Gastroesophageal sphincter (tissue), 3 donors: ENCODE results near the gene TLCD3B.

Source experiments
- CTCF ChIP-seq, 4 experiments: fragments of 200-600 bp in 2 of 4; fragments of 450-650 bp in 2 of 4; sonication (generic) in 1 of 4; IDR thresholded peaks; one replicate each; pipeline ENCODE4 v1.5.1; 2017 to 2019; ENCODE audit warnings: antibody characterized with exemption in 4 of 4, mild to moderate bottlenecking in 2 of 4, moderate library complexity in 2 of 4
- POLR2A ChIP-seq, 2 donors: fragments of 450-650 bp; IDR thresholded peaks; one replicate each; pipeline ENCODE4 v1.6.1; 2017; ENCODE audit warnings: antibody characterized with exemption in 2 of 2, mild to moderate bottlenecking in 2 of 2, moderate library complexity in 1 of 2

- TF ChIP-seq CTCF (IDR thresholded peaks at IDR 0.05) (no peak), POLR2A (IDR thresholded peaks at IDR 0.05) (no peak)
These were observed 33.6 kb upstream of the TLCD3B start for GRCh38 chr16:30064729-30065101.
